Esophagus muscularis mucosa (tissue), 3 donors: ENCODE measurements around the gene HAX1.
"Not testable (repeated sequence)": the region's sequence is repeated elsewhere in the genome, so short reads cannot be mapped to it uniquely, and the experiment has no call there.

ENCODE experiments used
- POLR2A ChIP-seq: fragments of 450-650 bp; IDR thresholded peaks from one replicate; pipeline ENCODE4 v1.6.1; 2017; ENCODE audit warnings: antibody characterized with exemption, moderate library complexity, mild to moderate bottlenecking, low read depth
- TF ChIP-seq, protein P1 (sequence below), 3 experiments: fragments of 200-600 bp in 2 of 3; fragments of 450-650 bp in 1 of 3; sonication (generic) in 2 of 3; IDR thresholded peaks; one replicate each; pipeline ENCODE4 v1.5.1; 2017 to 2019; ENCODE audit warnings: antibody characterized with exemption in 3 of 3, mild to moderate bottlenecking in 2 of 3, moderate library complexity in 1 of 3

DNA sequence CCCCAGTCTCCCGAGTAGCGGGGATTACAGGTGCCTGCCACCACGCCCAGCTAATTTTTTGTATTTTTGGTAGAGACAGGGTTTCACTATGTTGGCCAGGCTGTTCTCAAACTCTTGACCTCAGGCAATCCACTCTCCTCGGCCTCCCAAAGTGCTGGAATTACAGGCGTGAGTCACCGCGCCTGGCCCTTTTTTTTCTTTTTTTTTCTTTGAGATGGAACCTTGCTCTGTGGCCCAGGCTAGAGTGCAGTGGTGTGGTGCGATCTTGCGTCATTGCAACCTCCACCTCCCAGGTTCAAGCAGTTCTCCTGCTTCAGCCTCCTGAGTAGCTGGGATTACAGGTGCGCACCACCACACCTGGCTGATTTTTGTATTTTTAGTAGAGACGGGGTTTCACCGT lies 39.3 kb upstream of the HAX1 start:
- TF ChIP-seq, protein P1, sequence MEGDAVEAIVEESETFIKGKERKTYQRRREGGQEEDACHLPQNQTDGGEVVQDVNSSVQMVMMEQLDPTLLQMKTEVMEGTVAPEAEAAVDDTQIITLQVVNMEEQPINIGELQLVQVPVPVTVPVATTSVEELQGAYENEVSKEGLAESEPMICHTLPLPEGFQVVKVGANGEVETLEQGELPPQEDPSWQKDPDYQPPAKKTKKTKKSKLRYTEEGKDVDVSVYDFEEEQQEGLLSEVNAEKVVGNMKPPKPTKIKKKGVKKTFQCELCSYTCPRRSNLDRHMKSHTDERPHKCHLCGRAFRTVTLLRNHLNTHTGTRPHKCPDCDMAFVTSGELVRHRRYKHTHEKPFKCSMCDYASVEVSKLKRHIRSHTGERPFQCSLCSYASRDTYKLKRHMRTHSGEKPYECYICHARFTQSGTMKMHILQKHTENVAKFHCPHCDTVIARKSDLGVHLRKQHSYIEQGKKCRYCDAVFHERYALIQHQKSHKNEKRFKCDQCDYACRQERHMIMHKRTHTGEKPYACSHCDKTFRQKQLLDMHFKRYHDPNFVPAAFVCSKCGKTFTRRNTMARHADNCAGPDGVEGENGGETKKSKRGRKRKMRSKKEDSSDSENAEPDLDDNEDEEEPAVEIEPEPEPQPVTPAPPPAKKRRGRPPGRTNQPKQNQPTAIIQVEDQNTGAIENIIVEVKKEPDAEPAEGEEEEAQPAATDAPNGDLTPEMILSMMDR (IDR thresholded peaks at IDR 0.05): not testable (repeated sequence)
- not testable (repeated sequence) for TF ChIP-seq POLR2A
